Measurements from ENCODE around the gene KIAA1755. TPM values are rescaled to one million over a fixed set of nuclear protein-coding genes. Genes with fewer than 3 reads are reported as not detected.

KIAA1755 gene
- total RNA-seq, 4 donors from 2014 or later, result 0.05 to 0.41 (median 0.38) TPM; not detected in 1

GRCh38 chr20:38218566-38218885 is 42.0 kb downstream of the KIAA1755 start:
- intact Hi-C loops (cut with DNase I; ENCODE audit: low total_unique reads), result no loop called here
- no peaks in the 10 kb centered on the region for H3K4me1 ChIP-seq
- in situ Hi-C loops (cut with MboI; ENCODE audit: low sequenced_read_pairs in 4 of 4), result loop anchor here (10.0 to 25.0 kb wide), 2 partner anchors 164 to 656 kb away; no protein-coding TSS in a partner anchor
- no peaks in the 10 kb centered on the region for H3K9me3 ChIP-seq
- TF ChIP-seq POLR2A (IDR thresholded peaks at IDR 0.05), result no peak
- TF ChIP-seq, protein P1, sequence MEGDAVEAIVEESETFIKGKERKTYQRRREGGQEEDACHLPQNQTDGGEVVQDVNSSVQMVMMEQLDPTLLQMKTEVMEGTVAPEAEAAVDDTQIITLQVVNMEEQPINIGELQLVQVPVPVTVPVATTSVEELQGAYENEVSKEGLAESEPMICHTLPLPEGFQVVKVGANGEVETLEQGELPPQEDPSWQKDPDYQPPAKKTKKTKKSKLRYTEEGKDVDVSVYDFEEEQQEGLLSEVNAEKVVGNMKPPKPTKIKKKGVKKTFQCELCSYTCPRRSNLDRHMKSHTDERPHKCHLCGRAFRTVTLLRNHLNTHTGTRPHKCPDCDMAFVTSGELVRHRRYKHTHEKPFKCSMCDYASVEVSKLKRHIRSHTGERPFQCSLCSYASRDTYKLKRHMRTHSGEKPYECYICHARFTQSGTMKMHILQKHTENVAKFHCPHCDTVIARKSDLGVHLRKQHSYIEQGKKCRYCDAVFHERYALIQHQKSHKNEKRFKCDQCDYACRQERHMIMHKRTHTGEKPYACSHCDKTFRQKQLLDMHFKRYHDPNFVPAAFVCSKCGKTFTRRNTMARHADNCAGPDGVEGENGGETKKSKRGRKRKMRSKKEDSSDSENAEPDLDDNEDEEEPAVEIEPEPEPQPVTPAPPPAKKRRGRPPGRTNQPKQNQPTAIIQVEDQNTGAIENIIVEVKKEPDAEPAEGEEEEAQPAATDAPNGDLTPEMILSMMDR (IDR thresholded peaks at IDR 0.05 in 4 of 5, conservative IDR thresholded peaks at IDR 0.05 in 1 of 5), result no peak
- no peak overlapping the region for H3K27ac ChIP-seq
- DNase-seq (no peak), ATAC-seq (no peak)
- H3K4me3 ChIP-seq, result no peak overlapping the region
- no peaks in the 10 kb centered on the region for H3K27me3 ChIP-seq
- H3K36me3 ChIP-seq, result no peaks in the 10 kb centered on the region

DNA sequence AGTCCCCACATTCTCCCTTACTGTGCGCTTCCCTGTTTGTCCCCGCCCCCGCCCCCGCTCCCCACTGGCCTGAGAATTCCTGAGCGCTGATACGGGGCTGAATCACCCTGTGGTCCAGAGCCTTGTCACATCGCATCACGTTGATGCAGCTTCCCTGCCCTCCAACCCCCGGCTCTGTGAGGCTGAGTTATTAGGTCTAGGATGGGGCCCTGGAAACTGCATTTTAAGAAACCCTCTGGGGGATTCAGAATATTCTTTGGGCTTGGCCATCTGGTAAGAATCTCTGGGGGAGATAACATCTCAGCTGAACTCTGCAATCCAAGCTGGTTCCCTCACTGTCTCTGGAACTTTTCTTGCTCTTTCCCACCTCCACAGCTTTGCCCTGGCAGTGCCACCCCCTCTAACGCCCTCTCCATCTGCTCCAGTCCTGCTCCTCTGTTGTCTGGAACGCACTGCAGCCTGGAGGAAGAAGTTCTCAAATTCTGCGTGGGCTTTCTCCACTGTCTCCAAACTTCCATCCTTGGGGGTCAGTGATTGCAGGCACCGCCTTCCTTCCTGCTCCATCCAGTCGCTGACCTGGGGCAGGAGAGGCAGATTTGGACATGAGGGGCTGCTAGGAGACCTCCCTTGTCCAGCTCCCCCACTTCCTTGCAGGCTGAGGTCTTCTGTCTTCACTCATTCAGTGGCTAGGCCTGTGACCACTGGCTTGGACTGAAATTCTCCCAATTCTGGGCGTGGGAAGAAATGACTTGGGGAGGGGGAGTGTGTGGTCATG is 42.6 kb downstream of the KIAA1755 start:
- TF ChIP-seq POLR2A (IDR thresholded peaks at IDR 0.05), result no peak
- TF ChIP-seq, protein P1 (IDR thresholded peaks at IDR 0.05 in 4 of 5, conservative IDR thresholded peaks at IDR 0.05 in 1 of 5), result no peak

GRCh38 chr20:38216746-38217595 is 43.6 kb downstream of the KIAA1755 start:
- H3K27ac ChIP-seq, result no peak overlapping the region
- H3K4me3 ChIP-seq, result no peak overlapping the region
- TF ChIP-seq, protein P1 (IDR thresholded peaks at IDR 0.05 in 4 of 5, conservative IDR thresholded peaks at IDR 0.05 in 1 of 5), result no peak
- TF ChIP-seq POLR2A (IDR thresholded peaks at IDR 0.05), result no peak
- H3K36me3 ChIP-seq, result no peaks in the 10 kb centered on the region
- H3K4me1 ChIP-seq, result no peaks in the 10 kb centered on the region
- DNase-seq, result no peak
- no peaks in the 10 kb centered on the region for H3K27me3 ChIP-seq
- intact Hi-C loops (cut with DNase I; ENCODE audit: low total_unique reads) (no loop called here), in situ Hi-C loops (cut with MboI; ENCODE audit: low sequenced_read_pairs in 4 of 4) (loop anchor here (10.0 to 25.0 kb wide), 2 partner anchors 162 to 655 kb away; no protein-coding TSS in a partner anchor)
- ATAC-seq, result no peak
- no peaks in the 10 kb centered on the region for H3K9me3 ChIP-seq

More for the DNA sequence above, 42.6 kb downstream of the KIAA1755 start:
- H3K4me3 ChIP-seq, result no peak overlapping the region
- H3K27ac ChIP-seq, result no peak overlapping the region
- in situ Hi-C loops (cut with MboI; ENCODE audit: low sequenced_read_pairs in 4 of 4) (loop anchor here (10.0 to 25.0 kb wide), 2 partner anchors 163 to 656 kb away; no protein-coding TSS in a partner anchor), intact Hi-C loops (cut with DNase I; ENCODE audit: low total_unique reads) (no loop called here)
- H3K4me1 ChIP-seq, result no peaks in the 10 kb centered on the region
- H3K27me3 ChIP-seq, result no peaks in the 10 kb centered on the region
- no peaks in the 10 kb centered on the region for H3K36me3 ChIP-seq
- DNase-seq, result peak in 1 of 2 donors; percentile 0
- H3K9me3 ChIP-seq, result no peaks in the 10 kb centered on the region
- no peak for ATAC-seq

DNA sequence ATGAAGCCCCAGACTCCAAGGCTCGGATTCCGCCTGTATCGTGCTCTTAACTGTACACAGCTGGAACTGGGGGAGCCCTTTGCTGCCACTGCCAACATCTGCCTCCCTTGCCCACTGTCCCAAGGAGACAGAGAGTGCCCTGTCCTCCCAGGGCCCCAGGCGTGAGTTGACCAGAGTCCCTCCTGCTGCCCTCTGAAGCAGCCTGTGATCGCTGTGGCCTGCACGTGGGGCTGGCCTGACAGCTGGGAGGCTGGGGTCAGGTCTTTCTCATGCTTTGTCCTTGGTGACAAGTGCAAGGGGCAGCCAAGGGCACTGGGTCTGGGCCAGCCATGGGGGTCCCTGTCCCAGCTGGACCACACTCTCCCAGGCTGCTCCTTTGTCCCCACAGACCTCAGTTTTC is 44.3 kb downstream of the KIAA1755 start:
- Histone ChIP-seq H3K27ac (no peak overlapping the region), H3K9me3 (no peaks in the 10 kb centered on the region), H3K27me3 (no peaks in the 10 kb centered on the region), H3K4me3 (no peak overlapping the region), H3K36me3 (no peaks in the 10 kb centered on the region), H3K4me1 (peaks cover 3 to 5% of the 10 kb centered on the region in 2 donors)
- TF ChIP-seq, protein P1 (IDR thresholded peaks at IDR 0.05 in 4 of 5, conservative IDR thresholded peaks at IDR 0.05 in 1 of 5), result no peak
- TF ChIP-seq POLR2A (IDR thresholded peaks at IDR 0.05), result no peak
- DNase-seq (no peak), ATAC-seq (no peak)
- intact Hi-C loops (cut with DNase I; ENCODE audit: low total_unique reads), result no loop called here
- in situ Hi-C loops (cut with MboI; ENCODE audit: low sequenced_read_pairs in 4 of 4), result loop anchor here (10.0 to 25.0 kb wide), 2 partner anchors 161 to 654 kb away; no protein-coding TSS in a partner anchor

Measured in gastrocnemius medialis (tissue), 4 donors.